GM19324 (cell line): ENCODE measurements around the gene KLHL5.

ENCODE experiments used
- ATAC-seq: cut with Tn5 transposase; IDR thresholded peaks from one replicate; pipeline ENCODE4 v1.9.1; 2021; ENCODE audit warnings: mild to moderate bottlenecking, moderate library complexity; ENCODE audit not compliant: unreplicated experiment, low FRiP score

KLHL5 gene

GRCh38 chr4:39043058-39043860 lies 18.8 kb upstream of the KLHL5 start:
- ATAC-seq = no peak

GRCh38 chr4:39043861-39044363 lies 18.1 kb upstream of the KLHL5 start:
- ATAC-seq = no peak

DNA sequence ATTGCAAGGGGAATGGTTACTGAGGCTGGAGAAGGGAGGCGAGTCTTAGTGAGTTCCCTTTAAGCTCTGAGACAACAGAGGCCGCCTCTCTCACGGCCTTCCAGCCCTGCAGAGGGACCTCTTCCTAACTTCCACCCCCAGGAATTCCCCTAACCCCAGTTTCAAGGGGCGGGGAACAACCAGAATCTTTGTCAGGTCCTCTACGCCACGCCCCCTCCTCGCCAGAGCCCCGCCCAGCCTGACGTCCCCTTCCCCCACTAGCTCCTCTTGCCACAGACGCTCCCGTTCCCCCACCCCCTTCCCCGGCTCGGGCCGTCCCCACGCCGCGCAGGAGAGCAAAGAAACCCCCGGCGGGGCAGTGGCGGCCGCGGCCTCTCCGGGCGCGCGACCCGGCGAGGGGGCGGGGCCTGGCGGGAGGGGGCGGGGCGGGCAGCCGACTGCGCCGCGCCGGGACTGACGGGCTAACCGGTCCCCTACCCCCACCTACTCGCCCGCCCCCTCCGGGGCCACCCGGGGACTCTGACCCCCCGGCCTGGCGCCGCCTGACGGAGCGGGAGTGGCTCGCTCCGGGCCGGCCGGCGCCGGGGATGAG lies 17.6 kb upstream of the KLHL5 start:
- ATAC-seq = peak; percentile 81

GRCh38 chr4:39044956-39045826 lies 16.8 kb upstream of the KLHL5 start:
- ATAC-seq = peak; percentile 40

DNA sequence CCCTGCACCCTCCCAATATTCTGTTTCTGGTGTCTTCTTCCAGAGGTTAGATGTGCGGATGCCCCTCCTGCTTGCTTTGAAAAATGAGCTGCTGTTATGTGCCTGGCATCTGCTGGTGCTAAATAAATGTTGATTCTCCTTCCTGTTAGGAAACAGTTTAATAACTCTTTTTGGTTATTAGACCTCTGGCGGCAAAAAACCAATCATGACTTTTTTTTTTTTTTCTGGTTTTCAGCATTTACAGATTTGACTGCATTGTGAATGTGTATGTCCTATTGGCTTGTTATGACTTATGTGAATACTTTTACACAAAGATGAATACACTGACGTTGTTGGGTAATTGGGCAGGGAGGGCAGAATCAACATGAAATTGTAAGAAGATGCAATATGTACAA lies 16.2 kb upstream of the KLHL5 start:
- no peak for ATAC-seq

DNA sequence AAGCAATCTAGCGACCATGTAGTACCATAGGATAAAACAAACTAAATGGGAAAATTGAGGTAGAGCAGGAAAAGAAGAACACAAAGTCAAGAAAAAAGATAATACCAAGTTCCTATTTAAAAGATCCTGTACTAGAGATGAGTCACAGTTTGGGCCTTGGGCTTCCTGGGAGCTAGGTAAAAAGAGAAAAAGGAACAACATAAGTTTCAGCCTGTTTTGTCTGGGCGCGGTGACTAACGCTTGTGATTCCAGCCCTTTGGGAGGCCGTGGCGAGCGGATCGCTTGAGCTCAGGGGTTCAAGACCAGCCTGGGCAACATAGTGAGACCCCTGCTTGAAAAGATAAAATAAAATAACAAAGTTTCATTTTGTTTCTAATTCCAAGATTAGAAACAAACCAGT lies 15.8 kb upstream of the KLHL5 start:
- ATAC-seq = no peak

- no peak for ATAC-seq
Measured at GRCh38 chr4:39047681-39048080, 14.4 kb upstream of the KLHL5 start.

- ATAC-seq = no peak
Measured at GRCh38 chr4:39048311-39048710, 13.7 kb upstream of the KLHL5 start.

DNA sequence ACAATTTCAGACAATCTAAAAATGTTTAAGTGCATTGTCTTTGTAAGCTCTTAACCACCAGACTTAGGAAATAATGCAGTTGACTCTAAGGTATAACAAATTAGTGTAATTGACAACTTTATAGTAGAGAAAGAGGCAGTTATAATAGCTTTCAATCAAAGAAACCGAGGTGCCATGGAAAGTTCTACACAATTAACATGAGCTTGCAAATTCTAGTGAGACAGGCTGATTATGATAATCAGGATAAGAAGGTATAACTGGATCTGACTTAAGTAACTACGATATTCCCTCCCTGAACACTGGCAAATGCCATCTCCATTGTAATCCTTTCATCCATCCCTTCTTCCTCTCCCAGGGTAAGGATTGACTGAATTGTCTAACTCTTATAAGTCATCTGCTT lies 11.4 kb upstream of the KLHL5 start:
- ATAC-seq = no peak

- no peak for ATAC-seq
Measured at GRCh38 chr4:39051492-39051891, 10.5 kb upstream of the KLHL5 start.

- no peak for ATAC-seq
Measured at GRCh38 chr4:39053983-39054382, 8.0 kb upstream of the KLHL5 start.

- no peak for ATAC-seq
Measured at GRCh38 chr4:39054497-39054896, 7.5 kb upstream of the KLHL5 start.

GRCh38 chr4:39056023-39056422 lies 6.0 kb upstream of the KLHL5 start:
- no peak for ATAC-seq

DNA sequence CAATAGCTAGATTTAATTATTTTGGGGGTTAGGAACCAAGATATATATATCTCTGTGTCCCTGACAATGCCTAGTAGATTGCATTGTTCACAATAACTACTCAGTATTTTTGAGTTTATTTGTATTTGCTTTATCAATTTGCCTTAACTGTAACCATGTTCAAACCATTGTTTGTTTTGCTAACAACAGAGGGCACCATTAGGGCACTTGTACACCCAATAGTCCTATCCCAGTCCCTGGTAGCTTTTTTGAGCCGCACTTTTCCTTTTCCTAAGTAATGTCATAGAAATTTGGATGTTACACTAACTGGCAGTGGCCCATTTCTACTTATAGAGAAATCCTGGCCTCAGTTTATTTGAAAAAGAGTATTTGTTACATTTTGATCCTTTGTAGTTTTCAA lies 575 bp upstream of the KLHL5 start:
- no peak for ATAC-seq

GRCh38 chr4:39062770-39063097 lies 702 bp downstream of the KLHL5 start:
- ATAC-seq = no peak

DNA sequence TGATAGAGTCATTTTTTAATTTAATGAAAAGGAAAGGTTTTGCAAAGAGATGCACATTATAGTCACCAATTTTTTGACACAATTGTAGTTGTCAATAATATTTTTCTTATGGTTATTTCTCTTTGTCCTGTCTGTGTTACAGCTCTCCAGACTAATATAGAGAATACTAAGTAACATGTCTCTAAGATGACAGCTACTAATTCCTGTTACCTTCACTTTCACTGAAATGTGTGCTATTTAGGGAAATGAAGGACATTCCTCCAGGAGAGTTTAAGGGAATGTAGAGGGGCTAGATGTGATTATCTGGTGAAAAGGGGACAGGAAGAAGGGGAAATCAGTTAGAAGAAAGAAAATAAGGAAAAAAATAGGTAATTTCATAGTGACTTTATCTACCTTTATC lies 1.4 kb downstream of the KLHL5 start:
- no peak for ATAC-seq

GRCh38 chr4:39066371-39066770 lies 4.3 kb downstream of the KLHL5 start:
- no peak for ATAC-seq

GRCh38 chr4:39067031-39067430 lies 5.0 kb downstream of the KLHL5 start:
- ATAC-seq = no peak

GRCh38 chr4:39067451-39067850 lies 5.4 kb downstream of the KLHL5 start:
- ATAC-seq = no peak

DNA sequence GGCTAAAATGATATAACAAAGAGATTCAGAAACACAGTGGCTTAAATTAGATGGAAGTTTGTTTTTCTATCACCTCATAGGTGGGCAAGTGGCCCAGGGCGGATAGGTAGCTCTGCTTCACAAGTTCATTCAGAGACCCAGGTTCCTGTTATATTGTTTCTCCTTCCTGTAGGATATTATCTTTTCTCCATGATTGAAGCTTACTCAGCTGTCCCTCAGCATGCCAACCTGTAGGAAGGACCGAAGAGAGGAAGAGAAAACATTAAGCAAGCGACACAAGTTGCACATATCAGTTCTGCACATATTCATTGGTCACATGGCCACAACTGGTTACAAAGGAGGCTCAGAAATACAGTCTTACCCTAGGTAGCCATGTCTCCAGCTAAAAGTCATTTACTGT lies 6.9 kb downstream of the KLHL5 start:
- no peak for ATAC-seq

GRCh38 chr4:39078829-39079228 lies 16.8 kb downstream of the KLHL5 start:
- no peak for ATAC-seq
